A549 (cell line): ENCODE data around the gene INPP5A. TPM values are rescaled to one million over a fixed set of nuclear protein-coding genes. Genes with fewer than 3 reads are reported as not detected.

Experiments
- ATAC-seq, 2 experiments: fragments of 200-7000 bp in 1 of 2; fragments of >200 bp in 1 of 2; cut with Nextera tagmentation in 1 of 2; cut with Tn5 transposase in 1 of 2; 3 replicates each; pipeline versions ENCODE4 v1.8.0 to v1.9.1; 2018 to 2020; ENCODE audit warnings: mild to moderate bottlenecking in 1 of 2, moderate library complexity in 1 of 2
- CTCF ChIA-PET: fragments of 300-600 bp; sonication (Branson Sonifier 250); formaldehyde crosslinking; extraction: SDS; loops from one replicate; lab custom pipeline; 2021; ENCODE audit warnings: antibody characterized with exemption, inconsistent platforms; lab: Yijun Ruan, JAX
- POLR2A ChIA-PET: fragments of 350-600 bp; formaldehyde crosslinking; extraction: SDS; loops from one replicate; lab custom pipeline; 2021; ENCODE audit warnings: antibody characterized with exemption, inconsistent platforms; lab: Yijun Ruan, JAX
- DNase-seq, 2 experiments: peaks; one replicate each; pipeline versions ENCODE4 v3.0.0 to v3.0.0-alpha.2; 2011 to 2016; ENCODE audit warnings: low read depth in 1 of 2, low spot score in 1 of 2
- FAIRE-seq: peaks from 2 replicates; lab custom pipeline; 2011; peaks lifted over from hg19 to GRCh38; lab: Jason Lieb, UNC
- H3K27ac ChIP-seq, 2 experiments: fragments of >200 bp; sonication (Bioruptor Twin); formaldehyde crosslinking; 3 replicates each; pipeline ENCODE4 v1.5.1; 2016 to 2017
- H3K4me1 ChIP-seq: fragments of >200 bp; sonication (Bioruptor Twin); formaldehyde crosslinking; 3 replicates; pipeline ENCODE4 v1.6.1; 2016
- H3K4me2 ChIP-seq: fragments of >200 bp; sonication (Bioruptor Twin); formaldehyde crosslinking; 3 replicates; pipeline ENCODE4 v1.6.1; 2016
- H3K4me3 ChIP-seq: fragments of >200 bp; sonication (Bioruptor Twin); formaldehyde crosslinking; 3 replicates; pipeline ENCODE4 v1.5.1; 2016
- H3K9me3 ChIP-seq: fragments of >200 bp; sonication (Bioruptor Twin); formaldehyde crosslinking; 3 replicates; pipeline ENCODE4 v1.6.1; 2016
- BHLHE40 ChIP-seq: IDR thresholded peaks from 2 replicates; pipeline ENCODE4 v1.6.1; 2012; ENCODE audit warnings: low read depth, low read length, inconsistent platforms
- CBX8 ChIP-seq: fragments of 200-600 bp; sonication (generic); IDR thresholded peaks from 2 replicates; pipeline ENCODE4 v1.6.1; 2016
- FOSB ChIP-seq: fragments of 250-450 bp; sonication (Bioruptor Pico); IDR thresholded peaks from 2 replicates; pipeline ENCODE4 v1.5.0; 2020; ENCODE audit warnings: mild to moderate bottlenecking, moderate library complexity
- FOSL2 ChIP-seq, 2 experiments: fragments of 450-650 bp in 1 of 2; fragments of >200 bp in 1 of 2; sonication (Bioruptor Twin) in 1 of 2; formaldehyde crosslinking; IDR thresholded peaks; 2 replicates each; pipeline versions ENCODE4 v1.5.0 to v1.6.1; 2016 to 2020; ENCODE audit warnings: mild to moderate bottlenecking in 1 of 2, moderate library complexity in 1 of 2
- FOXS1 ChIP-seq: fragments of 250-450 bp; sonication (Bioruptor Pico); IDR thresholded peaks from 2 replicates; pipeline ENCODE4 v1.5.0; 2020; ENCODE audit warnings: mild to moderate bottlenecking, moderate library complexity
- HDAC2 ChIP-seq: fragments of 200-600 bp; sonication (generic); IDR thresholded peaks from 2 replicates; pipeline ENCODE4 v1.6.1; 2016
- HEYL ChIP-seq: fragments of 250-450 bp; sonication (Bioruptor Pico); IDR thresholded peaks from 2 replicates; pipeline ENCODE4 v1.8.0; 2021; ENCODE audit warnings: mild to moderate bottlenecking, moderate library complexity
- HOXA7 ChIP-seq: fragments of 250-450 bp; sonication (Bioruptor Pico); IDR thresholded peaks from 2 replicates; pipeline ENCODE4 v1.5.0; 2020; ENCODE audit warnings: mild to moderate bottlenecking, moderate library complexity
- HOXB13 ChIP-seq: fragments of 250-450 bp; sonication (Bioruptor Pico); IDR thresholded peaks from 2 replicates; pipeline ENCODE4 v1.5.0; 2020; ENCODE audit warnings: low read depth, mild to moderate bottlenecking, moderate library complexity
- HOXB5 ChIP-seq: fragments of 250-450 bp; sonication (Bioruptor Pico); IDR thresholded peaks from 2 replicates; pipeline ENCODE4 v1.5.0; 2020; ENCODE audit warnings: mild to moderate bottlenecking, moderate library complexity
- MAZ ChIP-seq: fragments of 150-350 bp; IDR thresholded peaks from 2 replicates; pipeline ENCODE4 v1.6.1; 2014; ENCODE audit warnings: antibody characterized with exemption, low read depth, low read length, borderline replicate concordance
- NR3C1 ChIP-seq: fragments of >200 bp; sonication (Bioruptor Twin); formaldehyde crosslinking; IDR thresholded peaks from 3 replicates; pipeline ENCODE4 v1.6.1; 2017
- PHF8 ChIP-seq: fragments of 200-600 bp; sonication (generic); IDR thresholded peaks from 2 replicates; pipeline ENCODE4 v1.6.1; 2016; ENCODE audit warnings: low read depth, mild to moderate bottlenecking, antibody characterized with exemption, moderate library complexity, borderline replicate concordance
- RFX5 ChIP-seq: fragments of 450-650 bp; IDR thresholded peaks from 2 replicates; pipeline ENCODE4 v1.7.1; 2014; ENCODE audit warnings: antibody characterized with exemption, mild to moderate bottlenecking, moderate library complexity
- RNF2 ChIP-seq: fragments of 200-600 bp; sonication (generic); IDR thresholded peaks from 2 replicates; pipeline ENCODE4 v1.6.1; 2016; ENCODE audit warnings: low read depth, mild to moderate bottlenecking, antibody characterized with exemption, moderate library complexity, borderline replicate concordance
- SMC3 ChIP-seq: fragments of >200 bp; sonication (Bioruptor Twin); formaldehyde crosslinking; IDR thresholded peaks from 3 replicates; pipeline ENCODE4 v1.6.1; 2018; ENCODE audit warnings: inconsistent platforms
- TFCP2L1 ChIP-seq: fragments of 250-450 bp; sonication (Bioruptor Pico); IDR thresholded peaks from 2 replicates; pipeline ENCODE4 v1.5.0; 2021; ENCODE audit warnings: mild to moderate bottlenecking
- ZC3H11A ChIP-seq: fragments of 450-650 bp; IDR thresholded peaks from 2 replicates; pipeline ENCODE4 v1.6.1; 2014; ENCODE audit warnings: antibody characterized with exemption, mild to moderate bottlenecking
- ZFP36 ChIP-seq: fragments of 450-650 bp; IDR thresholded peaks from 2 replicates; pipeline ENCODE4 v1.6.1; 2014; ENCODE audit warnings: borderline replicate concordance; ENCODE audit not compliant: partially characterized antibody
- ZSCAN20 ChIP-seq: fragments of 250-450 bp; sonication (Bioruptor Pico); IDR thresholded peaks from 2 replicates; pipeline ENCODE4 v1.8.0; 2022; ENCODE audit warnings: mild to moderate bottlenecking, moderate library complexity
- WGBS: methylation state at CpG from one replicate; pipeline ENCODE4 v1.1.6; 2017; ENCODE audit errors: missing lambda C conversion rate; 5-methylcytosine and 5-hydroxymethylcytosine counted together
- polyA plus RNA-seq, 4 experiments: library from polyadenylated mRNA; depleted of rRNA in 3 of 4; stranded (reverse); fragments of >200 nt; fragmentation: RNase III in 1 of 4; extraction: RNeasy Plus Mini Kit Qiagen cat#74134 plus additional on column Dnase treatment in 1 of 4; gene quantifications; 2 replicates in 3 of 4; 3 replicates in 1 of 4; pipeline ENCODE4 v1.2.3, GENCODE V29; 2011 to 2017
- TF ChIP-seq, protein P1 (sequence below): IDR thresholded peaks from 2 replicates; pipeline ENCODE4 v1.6.1; 2012
- TF ChIP-seq, protein P2 (sequence below): fragments of 150-350 bp; IDR thresholded peaks from 2 replicates; pipeline ENCODE4 v1.6.1; 2014; ENCODE audit warnings: low read depth, mild to moderate bottlenecking, low read length
- TF ChIP-seq, protein P3 (sequence below): fragments of 250-450 bp; sonication (Bioruptor Pico); IDR thresholded peaks from 2 replicates; pipeline ENCODE4 v1.5.0; 2021; ENCODE audit warnings: mild to moderate bottlenecking, moderate library complexity, borderline replicate concordance

The INPP5A gene
- polyA plus RNA-seq, 2 of the 4 experiments (the other 2 are of a cell fraction): 13.7 to 15.1 TPM

DNA sequence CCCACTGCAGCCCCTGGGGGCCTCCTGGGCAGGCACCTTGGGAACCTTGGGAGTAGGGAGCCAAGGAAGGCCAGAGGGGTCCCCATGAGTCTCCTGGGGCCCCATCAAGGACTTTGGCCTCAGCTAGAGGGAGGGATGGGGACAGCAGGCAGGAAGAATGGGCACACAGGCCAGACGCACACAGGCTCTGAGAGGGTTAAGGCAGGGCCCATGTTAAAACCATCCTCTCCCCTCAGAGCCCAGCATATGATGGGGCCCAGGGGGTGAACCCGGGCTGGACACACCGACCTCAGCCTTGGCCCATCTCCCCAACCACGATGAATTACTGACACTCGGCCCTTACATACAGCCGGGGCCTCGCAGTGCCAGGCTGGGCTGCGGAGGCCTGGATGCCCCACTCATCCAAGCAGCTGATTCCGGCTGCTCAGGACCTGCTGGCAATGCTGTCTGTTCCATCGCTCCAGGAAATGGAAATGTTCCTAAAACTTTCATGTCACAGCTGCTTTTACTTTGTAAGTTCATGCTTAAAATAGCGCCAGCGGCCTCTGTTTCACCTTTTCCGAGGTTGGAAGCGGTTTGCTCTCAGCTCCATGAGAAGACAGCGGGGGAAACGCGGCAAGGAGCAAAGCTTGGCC, 17.3 kb upstream of the INPP5A start:
- H3K4me2 ChIP-seq: no peak overlapping the region
- WGBS: 74% methylated on average over 15 of the region's 17 CpGs
- TF ChIP-seq NR3C1 (no peak), SMC3 (no peak), PHF8 (no peak), HEYL (CRISPR knock-in tag) (no peak)
- TF ChIP-seq, protein P1, sequence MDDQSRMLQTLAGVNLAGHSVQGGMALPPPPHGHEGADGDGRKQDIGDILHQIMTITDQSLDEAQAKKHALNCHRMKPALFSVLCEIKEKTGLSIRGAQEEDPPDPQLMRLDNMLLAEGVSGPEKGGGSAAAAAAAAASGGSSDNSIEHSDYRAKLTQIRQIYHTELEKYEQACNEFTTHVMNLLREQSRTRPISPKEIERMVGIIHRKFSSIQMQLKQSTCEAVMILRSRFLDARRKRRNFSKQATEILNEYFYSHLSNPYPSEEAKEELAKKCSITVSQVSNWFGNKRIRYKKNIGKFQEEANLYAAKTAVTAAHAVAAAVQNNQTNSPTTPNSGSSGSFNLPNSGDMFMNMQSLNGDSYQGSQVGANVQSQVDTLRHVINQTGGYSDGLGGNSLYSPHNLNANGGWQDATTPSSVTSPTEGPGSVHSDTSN: no peak
- FAIRE-seq (no peak), DNase-seq (no peak), ATAC-seq (no peak)
- peaks cover 26% of the 10 kb centered on the region for H3K4me1 ChIP-seq
- CTCF ChIA-PET: interaction anchor here (0.9 to 2.0 kb wide), 5 partner anchors 8 to 62 kb away, joined by 3 to 6 read pairs (median 4); no protein-coding TSS in a partner anchor
- peak overlapping the region in 1 of 2 experiments; percentile 52; a peak in 1 of 6 replicates for H3K27ac ChIP-seq
- POLR2A ChIA-PET: no interaction called here
- H3K9me3 ChIP-seq: no peaks in the 10 kb centered on the region
- H3K4me3 ChIP-seq: no peak overlapping the region

DNA sequence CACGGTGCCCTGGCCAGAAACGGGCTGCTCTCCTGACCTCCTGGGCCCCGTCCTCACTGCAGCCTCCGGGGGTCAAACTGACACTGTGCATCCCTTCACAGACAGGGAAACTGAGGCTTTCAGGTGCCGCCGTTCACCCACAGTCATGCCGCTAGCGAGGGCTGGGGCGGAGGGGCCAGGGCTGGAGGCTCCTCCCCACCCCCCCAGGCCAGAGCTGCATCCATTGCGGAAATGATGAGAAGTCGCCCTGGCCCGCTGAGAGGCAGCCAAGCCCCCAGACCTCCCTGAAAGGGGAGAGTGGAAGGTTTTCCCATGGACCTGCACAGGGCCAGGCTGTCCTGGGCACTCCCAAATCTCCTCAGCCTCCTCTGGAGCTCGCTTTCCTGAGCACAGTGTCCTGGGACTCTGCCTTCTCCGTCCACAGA, 16.5 kb upstream of the INPP5A start:
- FAIRE-seq (no peak), ATAC-seq (no peak), DNase-seq (no peak)
- WGBS: 79% methylated on average over 8 of the region's 14 CpGs
- ChIA-PET POLR2A (no interaction called here), CTCF (interaction anchor here (0.9 to 2.0 kb wide), 5 partner anchors 9 to 63 kb away, joined by 3 to 6 read pairs (median 4); no protein-coding TSS in a partner anchor)
- Histone ChIP-seq H3K9me3 (no peaks in the 10 kb centered on the region), H3K4me1 (peaks cover 26% of the 10 kb centered on the region), H3K27ac (no peak overlapping the region), H3K4me2 (no peak overlapping the region), H3K4me3 (no peak overlapping the region)
- TF ChIP-seq CBX8 (no peak), SMC3 (no peak), HOXA7 (CRISPR knock-in tag) (no peak), ZFP36 (no peak), ZC3H11A (no peak), FOXS1 (CRISPR knock-in tag) (no peak), RNF2 (no peak), HOXB13 (CRISPR knock-in tag) (no peak)

DNA sequence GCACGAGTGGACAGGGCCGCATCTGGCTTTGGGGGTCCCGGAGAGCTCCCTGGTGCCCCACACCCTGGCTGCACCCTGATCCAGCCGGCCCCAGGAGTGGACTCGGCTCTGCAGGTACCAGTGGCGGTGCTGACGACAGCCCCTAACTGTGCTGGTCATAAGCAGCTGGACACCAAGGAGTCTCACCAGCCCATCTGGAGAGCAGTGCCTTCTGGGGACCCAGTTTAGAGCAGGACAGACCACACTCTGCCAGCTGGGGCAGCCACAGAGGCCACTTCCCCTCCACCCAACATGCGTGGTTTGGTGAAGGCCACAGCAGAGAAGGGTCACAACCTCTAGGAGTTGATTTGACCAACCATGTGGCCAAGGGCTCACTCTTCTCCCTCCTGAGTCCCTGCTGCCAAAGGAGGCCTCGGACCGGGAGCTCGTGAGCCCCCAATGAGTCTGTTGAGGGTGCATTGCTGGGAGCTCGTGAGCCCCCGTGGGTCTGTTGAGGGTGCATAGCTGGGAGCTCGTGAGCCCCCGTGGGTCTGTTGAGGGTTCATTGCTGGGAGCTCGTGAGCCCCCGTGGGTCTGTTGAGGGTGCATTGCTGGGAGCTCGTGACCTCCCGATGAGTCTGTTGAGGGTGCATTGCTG, 16.0 kb upstream of the INPP5A start:
- FAIRE-seq (no peak), DNase-seq (no peak), ATAC-seq (no peak)
- 66% methylated on average over 10 of the region's 19 CpGs for WGBS
- ChIA-PET POLR2A (interaction anchor here (1.3 kb wide), 1 partner anchor 15 kb away, joined by 3 read pairs; no protein-coding TSS in a partner anchor), CTCF (interaction anchor here (0.6 to 2.0 kb wide), 6 partner anchors 10 to 736 kb away, joined by 3 to 6 read pairs (median 4); no protein-coding TSS in a partner anchor)
- Histone ChIP-seq H3K9me3 (no peaks in the 10 kb centered on the region), H3K4me1 (peaks cover 23% of the 10 kb centered on the region), H3K27ac (no peak overlapping the region), H3K4me2 (no peak overlapping the region), H3K4me3 (no peak overlapping the region)
- TF ChIP-seq NR3C1 (no peak), BHLHE40 (no peak), HDAC2 (no peak), ZSCAN20 (CRISPR knock-in tag) (no peak), TFCP2L1 (CRISPR knock-in tag) (no peak), FOSL2 (IDR thresholded peaks at IDR 0.05) (no peak), FOSL2 (CRISPR knock-in tag; IDR thresholded peaks at IDR 0.05) (no peak), RFX5 (no peak), HOXB5 (no peak), CBX8 (no peak), FOSB (CRISPR knock-in tag) (no peak), MAZ (no peak)
- TF ChIP-seq, protein P2, sequence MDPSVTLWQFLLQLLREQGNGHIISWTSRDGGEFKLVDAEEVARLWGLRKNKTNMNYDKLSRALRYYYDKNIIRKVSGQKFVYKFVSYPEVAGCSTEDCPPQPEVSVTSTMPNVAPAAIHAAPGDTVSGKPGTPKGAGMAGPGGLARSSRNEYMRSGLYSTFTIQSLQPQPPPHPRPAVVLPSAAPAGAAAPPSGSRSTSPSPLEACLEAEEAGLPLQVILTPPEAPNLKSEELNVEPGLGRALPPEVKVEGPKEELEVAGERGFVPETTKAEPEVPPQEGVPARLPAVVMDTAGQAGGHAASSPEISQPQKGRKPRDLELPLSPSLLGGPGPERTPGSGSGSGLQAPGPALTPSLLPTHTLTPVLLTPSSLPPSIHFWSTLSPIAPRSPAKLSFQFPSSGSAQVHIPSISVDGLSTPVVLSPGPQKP: no peak
- TF ChIP-seq, protein P3, sequence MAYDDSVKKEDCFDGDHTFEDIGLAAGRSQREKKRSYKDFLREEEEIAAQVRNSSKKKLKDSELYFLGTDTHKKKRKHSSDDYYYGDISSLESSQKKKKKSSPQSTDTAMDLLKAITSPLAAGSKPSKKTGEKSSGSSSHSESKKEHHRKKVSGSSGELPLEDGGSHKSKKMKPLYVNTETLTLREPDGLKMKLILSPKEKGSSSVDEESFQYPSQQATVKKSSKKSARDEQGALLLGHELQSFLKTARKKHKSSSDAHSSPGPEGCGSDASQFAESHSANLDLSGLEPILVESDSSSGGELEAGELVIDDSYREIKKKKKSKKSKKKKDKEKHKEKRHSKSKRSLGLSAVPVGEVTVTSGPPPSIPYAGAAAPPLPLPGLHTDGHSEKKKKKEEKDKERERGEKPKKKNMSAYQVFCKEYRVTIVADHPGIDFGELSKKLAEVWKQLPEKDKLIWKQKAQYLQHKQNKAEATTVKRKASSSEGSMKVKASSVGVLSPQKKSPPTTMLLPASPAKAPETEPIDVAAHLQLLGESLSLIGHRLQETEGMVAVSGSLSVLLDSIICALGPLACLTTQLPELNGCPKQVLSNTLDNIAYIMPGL (CRISPR knock-in tag): no peak
